ENCODE measurements around the gene SORCS2.

Gene SORCS2

DNA sequence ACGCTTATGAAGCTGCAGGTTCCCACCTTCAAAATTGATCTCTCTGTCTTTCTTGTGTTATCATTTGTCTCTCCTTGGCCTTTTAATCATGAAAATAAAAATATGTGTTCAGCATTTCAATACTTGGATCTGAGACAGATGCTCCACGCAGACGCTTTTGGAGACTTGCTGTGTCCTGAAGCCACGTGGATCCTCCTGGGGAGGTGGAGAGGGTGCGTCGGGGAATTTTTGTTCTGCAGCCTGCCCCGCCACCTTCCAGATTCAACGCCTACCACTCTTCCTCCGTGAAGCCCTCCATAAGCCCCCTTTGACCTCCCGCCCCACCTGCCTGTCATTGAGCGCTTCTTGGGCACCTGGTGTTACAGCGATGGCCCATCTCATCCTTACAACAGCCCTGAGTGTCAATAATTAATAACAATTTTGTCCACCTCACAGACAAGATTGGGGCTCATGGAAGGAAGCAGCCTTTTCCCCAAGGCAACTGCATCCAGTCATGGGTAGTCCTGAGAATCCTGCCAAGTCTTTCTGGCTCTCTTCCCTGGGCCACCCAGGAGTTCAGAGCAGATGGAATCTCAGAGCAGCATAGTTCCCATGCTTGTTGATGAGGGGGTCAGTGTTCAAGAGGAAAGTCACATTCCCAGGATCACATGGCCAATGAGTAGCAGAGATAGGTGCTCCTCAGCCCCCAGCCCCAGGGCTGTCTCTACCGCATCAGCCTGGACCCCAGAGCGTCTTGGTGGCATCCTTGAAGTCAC is 415.0 kb downstream of the SORCS2 start:
- DNase-seq: no peak

DNA sequence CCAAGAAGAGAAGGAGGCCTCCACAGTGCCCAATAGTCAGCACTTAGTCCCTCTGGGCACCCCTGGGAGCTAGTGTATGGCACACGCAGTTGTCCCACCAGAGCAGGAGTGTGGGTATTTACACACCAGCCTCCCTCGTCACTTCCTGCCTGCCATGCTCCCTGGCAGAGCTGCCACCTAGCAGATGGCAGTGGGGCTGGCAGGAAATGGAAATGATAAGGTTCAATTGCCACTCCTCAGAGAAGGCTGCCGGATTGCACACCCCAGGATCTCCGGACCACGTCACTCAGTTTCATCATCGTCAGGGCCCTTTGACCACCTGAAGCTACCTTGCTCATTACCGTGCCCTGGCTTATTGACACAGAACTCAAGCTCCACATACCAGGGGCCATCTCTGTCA is 415.7 kb downstream of the SORCS2 start:
- no peak for DNase-seq

DNA sequence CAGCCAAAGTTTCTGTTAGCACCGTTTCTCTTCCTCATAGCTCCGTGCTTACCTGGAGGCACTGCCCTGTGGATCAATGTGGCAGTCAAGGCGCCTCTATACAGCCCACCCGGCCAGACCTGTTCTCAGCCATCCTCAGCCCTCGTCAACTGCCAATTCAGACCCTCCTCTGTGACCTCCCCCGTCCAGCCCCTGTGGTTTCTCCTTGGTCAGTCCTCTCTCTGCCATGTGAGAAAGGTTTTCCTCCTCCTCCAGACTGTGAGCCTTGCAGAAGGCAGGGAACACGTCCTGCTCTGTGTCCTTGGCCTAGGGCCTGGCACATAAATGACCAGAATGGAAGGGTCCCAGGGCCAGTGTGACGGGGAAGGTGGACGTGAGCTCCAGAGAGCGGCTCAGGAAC is 417.0 kb downstream of the SORCS2 start:
- no peak for DNase-seq

DNA sequence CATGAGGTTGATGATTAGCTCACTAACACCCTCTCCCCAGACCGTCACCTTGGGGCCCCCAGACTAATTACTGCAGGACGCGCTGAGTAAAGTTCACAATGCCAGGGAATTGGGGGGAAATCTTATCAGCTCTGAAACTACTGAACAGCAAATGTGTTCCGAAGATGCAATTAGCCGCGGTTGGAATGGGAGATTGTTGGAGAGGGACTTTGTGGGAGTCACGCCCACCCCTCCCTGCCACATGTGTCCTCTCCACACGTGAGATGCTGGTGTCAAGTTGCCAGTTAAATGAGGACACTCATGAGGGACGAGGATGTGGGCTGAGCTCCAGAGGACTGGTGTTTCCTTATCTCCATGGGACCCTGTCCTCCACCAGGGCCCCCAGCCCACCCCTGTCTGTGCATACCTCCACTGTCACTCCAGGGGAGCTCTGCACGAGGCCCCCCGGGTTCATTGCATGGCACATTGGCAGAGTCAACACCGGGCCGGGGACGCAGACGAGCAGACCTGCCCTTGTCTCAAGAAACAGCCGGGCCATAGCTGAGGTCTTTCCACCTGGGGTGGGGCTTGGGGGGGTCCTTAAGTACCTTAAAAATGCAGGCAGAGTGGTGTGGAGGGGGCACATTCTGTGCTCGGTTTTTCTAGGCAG is 417.8 kb downstream of the SORCS2 start:
- no peak for DNase-seq

DNA sequence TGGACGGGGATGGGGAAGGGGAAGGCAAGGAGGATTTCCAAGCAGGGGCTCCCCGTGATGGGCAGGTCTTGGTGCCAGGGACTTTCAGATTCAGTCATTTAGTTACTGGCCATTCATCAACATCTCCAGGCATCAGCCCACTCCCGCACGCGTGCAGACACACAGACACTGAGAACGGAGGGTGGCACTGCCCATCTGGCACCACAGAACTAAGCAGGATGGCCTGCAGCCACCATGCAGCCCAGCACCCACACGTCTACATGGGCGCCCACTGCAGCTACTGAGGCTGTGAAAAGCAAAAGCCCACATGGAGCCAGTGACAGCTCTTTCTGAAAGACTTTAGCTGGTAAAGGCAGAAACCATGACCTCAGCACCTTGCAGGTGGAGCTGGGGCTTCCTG is 418.5 kb downstream of the SORCS2 start:
- DNase-seq: no peak

DNA sequence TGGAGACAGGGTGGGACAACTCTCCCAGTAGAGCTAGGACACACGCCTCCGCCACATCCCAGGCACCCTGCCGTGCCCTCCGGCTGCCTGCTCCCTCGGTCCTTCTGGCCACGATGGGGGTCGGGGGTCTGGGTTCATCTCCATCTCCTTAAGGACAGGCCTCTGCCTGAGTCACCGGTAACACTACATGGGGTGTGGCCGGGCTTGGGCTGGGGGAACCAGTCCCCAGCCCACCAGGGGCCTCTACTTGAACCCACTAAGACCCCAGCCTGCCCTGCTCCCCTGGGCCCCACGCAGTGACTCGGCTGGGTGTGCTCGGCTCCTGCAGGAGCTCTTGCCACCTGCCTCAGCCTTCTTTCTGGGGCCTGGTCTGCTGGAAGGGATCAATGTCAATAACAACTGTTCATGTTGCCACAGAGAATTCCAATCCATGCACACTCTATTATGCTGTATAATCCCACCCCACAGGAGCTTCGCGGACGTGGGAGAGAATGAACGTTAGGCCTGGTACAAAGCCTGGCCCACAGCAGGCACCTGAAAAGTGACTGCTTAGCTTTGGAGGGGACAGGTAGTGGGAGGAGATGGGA is 420.1 kb downstream of the SORCS2 start:
- DNase-seq: no peak

DNA sequence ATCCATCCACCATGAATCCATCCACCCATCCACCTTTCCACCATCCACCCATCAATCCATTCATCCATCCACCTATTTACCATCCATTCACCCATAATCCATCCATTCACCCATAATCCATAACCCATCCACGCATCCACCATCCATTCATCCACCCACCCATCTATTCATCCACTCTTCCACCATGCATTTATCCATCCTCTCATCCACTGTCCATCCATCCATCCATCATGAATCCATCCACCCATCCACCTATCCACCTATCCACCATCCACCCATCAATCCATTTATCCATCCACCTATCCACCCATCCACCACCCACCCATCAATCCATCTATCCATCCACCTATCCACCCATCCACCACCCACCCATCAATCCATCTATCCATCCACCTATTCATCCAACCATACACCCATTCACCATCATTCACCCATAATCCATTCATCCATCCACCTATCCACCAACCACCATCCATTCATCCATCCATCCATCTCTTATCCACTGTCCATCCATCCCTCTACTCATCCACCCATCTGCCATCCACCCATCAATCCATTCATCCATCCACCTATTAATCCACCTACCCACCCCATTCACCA is 422.1 kb downstream of the SORCS2 start:
- DNase-seq: no peak

DNA sequence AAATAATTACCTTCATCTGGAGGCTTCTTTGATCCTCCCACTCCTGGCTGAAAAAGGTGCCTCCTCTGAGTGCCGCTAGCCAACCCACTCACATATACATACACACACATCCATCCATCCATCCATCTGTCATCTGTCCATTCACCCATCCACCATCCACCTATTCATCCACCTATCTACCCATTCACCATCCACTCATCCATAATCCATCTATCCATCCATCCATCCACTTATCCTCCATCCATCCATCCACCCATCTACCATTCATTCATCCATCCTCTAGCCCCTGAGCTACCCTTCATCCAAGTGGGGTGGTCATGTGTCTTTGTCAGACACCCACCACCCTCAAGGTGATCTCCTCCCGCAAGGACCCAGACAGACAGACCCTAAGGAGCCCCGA is 423.9 kb downstream of the SORCS2 start:
- no peak for DNase-seq

DNA sequence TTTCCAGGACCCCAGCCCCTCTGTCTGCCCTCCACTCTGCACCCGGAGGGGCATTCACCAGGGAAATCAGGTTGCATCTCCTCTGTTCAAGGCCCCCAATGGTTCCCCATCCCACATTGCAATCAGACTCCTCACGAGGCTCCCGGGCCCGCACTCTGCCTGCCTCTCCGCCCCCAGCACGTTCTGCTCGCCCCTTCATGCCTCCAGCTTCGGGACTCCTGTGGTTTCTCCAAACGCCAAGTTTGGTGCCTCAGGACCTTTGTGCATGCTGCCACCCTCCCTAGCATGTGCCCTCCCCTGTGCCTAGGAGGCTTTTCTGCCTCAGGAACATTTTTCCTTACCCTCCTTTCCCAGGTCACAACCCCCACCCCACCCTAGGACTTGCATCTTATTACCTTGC is 426.0 kb downstream of the SORCS2 start:
- DNase-seq: no peak

DNA sequence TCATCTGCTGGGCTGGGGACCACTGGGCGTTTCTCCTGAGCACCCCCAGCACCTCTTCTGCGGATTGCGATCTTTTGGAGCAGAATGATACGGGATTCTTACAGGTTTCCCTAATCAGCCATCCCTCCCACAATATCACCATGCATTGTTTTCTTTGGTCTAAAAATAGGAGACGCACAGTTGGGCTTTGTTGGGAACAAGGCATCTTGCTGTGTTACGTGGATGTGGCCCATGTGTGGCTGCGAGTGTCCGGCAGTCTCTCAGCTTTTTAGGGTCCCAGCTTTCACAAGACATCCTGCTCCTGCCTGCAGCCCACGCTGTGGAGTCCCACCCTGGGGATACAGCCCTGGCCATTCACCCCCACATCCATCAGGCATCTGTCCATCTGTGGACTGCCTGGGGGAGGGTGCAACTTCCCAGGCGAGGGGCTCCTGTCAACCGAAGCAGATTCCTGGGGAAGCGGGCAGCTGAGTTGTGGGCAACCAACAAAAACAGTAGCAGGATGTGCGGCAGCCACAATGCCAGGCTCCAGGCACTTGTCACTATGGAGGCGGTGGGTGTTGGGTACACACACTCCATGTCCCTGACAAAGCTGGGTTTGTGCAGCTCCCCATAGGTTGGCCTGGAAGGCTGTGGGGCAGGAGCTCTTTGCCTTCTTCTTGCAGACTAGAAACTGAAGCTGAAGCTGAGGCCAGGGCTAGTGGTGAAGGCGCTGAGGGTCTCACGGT is 427.9 kb downstream of the SORCS2 start:
- peak; percentile 94 for DNase-seq

DNA sequence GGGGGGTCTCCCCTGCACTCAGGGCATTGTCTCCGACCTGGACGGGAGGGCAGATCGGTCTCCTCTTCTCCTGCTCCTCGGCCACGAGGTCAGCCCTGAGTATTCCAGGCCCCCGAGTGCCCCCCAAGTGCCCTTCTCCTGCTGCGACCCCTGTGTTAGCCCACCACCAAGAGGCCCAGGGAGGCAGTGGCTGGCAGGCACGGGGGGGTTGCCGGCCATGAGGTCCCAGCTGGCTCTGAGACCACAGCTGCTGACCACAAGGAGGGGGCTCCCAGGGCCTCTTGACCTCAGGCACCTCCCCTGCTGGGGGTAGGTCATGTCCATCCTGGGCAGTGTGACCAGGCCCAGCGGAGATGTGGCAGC is 428.5 kb downstream of the SORCS2 start:
- DNase-seq: no peak

DNA sequence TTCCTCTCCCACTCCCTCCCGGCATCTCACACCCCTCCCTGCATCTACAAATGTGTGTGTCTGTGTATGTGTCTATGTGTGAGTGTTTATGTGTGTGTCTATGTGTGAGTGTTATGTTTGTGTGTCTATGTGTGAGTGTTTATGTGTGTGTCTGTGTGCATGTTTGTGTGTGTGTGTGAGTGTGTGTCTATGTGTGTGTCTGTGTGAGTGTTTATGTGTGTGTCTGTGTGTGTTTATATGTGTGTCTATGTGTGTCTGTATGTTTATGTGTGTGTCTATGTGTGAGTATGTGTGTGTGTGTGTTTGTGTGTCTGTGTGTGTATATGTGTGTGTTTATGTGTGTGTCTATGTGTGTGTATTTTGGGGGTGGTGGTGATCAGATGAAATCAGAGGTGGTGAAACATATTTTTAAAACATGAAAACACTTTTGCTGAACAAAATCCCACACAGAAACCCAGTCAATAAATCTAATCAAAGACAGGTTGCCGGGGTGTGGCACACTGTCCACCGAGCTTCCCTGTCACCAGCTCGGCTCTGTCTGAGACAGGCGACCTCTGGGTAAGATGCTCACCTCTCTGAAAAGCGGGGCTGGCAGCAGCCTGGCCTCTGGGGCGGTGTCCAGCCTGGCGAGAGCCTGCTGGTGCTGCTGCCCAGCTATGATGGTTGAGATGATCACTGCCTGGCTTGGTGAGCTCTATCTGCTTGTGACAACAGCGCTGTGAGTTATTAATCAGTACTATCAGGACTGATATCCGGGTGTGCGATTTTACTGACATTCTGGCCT is 429.1 kb downstream of the SORCS2 start:
- no peak for DNase-seq

DNA sequence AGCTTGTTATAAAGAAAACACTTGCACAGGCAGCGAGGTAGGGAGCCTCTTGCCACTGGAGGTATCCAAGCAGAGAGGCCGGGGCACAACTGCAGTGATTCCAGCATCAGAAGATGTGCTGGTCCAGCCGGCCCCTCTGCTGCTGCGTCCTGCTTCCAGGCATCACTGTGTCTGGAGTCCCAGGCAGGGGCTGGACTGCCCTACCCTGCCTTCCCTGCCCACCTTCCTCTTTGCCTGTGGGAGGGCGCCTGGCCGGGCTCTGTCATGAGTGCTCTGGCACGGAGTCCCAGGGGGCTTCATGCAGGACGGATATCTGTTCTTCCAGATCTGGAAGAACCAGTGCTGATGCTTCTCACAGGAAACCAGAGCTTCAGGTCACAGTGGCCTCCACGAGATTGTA is 430.0 kb downstream of the SORCS2 start:
- DNase-seq: no peak

DNA sequence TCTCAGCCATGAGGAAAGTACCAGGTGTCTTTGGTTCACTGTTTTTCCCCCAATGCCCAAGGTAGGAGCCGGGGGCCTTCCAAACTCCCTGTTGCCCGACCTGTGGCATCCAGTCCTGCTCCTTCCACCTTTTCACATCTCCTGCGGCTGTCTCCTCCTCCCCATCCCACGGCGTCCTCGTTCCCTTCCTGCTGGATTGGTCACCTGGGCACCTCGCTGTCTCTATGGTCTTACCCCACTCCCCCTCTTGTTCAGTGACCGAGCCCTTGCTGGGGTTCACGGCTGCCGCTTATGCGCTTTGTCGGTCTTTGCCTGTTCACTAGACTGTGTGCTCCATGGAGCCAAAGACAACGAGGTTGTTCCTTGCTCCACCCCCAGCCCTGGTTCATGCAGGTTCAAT is 431.1 kb downstream of the SORCS2 start:
- DNase-seq: no peak

DNA sequence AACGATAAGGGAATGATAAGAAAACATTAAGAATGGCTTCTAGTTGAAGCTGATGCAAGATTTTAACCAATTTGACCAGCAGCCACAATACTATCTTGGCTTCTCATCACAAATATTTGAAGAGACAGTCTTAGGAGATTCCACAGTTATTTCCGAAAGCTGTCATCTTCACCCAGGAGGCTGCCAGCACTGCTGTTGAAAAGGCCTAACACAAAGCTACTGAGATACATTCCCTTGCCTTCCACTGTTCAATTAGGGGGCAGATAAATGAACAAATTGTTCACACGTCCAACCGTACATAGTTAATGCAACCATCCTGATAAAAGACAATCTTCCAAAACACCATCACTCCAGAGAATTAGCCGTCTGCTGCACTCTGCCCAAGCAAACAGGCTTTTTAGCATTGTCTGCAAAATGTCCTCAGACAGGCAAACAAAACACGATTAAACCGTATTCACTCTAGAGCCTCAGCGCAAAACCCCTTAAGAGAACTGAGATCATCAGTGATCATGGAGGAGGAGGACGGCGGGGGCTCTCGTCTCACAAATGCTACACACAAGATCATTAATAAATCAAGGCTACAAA is 432.1 kb downstream of the SORCS2 start:
- DNase-seq: no peak

DNA sequence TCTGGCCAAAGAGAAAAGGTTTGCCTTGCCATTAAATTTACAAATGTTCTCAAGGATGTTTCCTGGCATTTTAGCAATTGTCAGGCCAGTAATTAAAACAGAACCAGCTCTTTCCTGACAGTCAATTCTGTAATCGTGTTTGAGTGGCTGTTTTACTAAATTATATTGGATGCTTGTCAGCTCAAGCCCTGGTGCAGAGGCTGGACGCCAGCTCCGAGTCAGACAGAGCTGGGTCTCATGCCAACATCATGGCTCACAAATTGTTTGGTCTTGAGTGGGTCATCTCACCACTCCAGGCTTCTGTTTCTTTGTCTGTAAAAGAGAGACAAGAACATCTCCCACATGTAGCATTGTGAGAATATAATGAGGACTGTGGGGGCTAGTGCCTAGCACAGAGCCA is 432.7 kb downstream of the SORCS2 start:
- no peak for DNase-seq

DNA sequence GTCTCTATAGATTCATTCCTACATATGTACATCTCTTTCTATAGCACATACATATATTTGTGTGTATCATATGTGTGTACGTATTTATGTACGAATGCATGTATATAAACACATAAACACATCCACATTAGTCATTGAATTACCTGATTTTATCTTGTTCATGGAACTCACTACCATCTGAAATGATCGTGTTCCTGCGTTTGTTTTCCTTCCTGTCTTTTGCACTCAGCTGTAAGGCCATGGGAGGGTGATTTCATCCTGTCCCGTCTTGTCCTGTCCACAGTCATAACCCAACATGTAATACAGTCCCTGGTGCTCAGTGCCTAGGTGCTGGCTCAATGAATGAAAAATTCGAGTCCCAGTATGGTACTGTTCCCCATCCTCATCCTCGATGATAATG is 434.2 kb downstream of the SORCS2 start:
- no peak for DNase-seq

DNA sequence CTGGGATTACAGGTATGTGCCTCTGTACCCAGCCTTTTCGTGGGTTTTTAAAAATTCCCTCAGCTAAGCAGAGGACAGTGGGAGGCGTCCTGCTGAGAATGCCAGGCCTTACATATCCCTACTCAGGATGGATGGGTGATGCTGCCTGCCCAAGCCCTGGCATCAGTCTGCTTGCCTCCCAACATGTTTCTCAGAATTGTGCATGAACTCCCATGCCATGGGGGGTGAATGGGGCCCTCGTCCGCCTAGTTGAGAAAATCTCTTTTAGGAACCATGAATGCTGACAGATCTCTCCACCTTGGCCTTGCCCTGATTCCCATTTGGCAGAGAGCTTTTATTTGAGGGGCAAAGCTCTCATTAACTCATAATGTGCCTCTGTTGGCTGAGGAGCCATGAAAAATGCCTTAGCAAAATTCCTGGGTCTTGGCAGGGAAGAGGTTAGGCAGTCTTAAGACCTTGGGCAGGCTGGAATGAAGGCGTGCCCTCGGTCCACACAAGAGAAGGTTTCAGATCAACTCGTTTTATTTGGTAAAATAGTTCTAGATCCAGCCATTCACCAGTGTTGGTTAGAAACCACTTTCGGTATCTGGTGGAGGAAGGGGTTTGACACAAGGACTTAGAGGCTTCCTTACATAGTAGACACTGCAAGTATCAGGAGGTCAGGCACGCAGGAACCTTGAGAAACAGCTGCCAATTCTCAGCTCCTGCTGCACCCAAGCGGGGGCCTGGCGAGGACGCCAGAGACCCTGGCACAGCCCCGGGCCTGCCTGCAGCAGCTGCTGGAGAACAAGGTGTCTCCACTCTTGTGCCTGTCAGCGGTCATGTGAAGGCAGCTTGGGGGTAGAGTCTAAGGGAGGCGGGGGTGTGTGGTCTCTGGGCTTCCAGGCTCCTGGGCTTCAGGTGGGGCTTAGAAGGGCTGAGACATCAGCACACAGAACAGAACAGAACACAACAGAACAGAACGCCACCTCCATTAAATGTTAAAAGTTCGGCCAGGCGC is 435.2 kb downstream of the SORCS2 start:
- DNase-seq: no peak

DNA sequence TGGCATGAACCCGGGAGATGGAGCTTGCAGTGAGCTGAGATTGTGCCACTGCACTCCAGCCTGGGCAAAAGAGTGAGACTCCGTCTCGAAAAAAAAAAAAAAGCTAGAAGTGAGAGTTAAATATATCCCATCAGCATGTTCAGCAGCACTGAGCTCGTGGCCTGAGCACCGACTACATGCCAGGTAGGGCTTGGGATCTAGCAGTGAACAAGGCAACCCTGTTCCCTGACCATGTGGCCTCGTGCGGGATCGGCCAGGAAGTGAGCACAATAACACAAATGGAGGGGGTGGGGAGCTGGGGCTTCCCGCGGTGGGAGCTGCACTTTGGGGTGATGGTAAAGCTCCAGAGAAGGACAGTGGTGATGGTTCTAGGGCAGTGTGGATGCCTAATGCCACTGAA is 436.1 kb downstream of the SORCS2 start:
- no peak for DNase-seq

DNA sequence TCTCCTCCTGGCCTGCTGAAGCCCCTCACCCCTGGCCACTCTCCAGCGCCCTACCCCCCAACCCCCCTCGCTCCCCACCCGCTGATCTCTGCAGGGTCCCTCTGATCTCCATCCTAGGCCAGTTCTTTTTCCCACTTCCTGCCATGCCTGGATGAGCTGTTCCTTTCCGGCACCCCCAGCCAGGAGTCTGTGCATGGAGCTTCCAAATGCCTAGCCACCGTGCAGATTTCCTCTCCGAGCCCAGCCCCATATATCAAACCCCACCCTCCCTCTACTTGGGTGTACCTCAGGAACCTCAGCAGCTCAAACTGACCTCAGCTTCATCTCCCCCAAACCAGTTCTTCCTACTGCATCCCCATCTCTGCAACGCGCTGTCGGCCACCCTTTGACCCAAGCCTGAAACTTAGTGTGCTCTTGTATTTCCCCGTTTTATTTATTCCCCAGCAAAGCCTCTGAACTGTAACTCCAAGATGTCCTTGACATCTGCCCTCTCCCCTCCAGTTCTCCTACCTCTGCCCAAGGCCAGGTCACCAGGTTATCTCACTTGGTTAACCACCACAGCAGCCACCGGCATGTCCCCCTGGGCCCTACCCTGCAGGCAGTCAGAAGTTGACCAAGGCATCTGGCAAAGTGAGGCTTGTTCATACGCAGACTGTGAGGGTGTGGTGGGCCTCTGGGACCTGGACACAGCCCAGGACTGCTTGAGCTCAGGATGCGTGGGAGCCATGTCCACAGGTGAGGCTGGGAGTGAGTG is 437.3 kb downstream of the SORCS2 start:
- DNase-seq: no peak

Measured in GDM1 (cell line).